ENCODE results near the gene BAZ2B.
"Not testable (repeated sequence)": the region's sequence is repeated elsewhere in the genome, so short reads cannot be mapped to it uniquely, and the experiment has no call there.

The BAZ2B gene

DNA sequence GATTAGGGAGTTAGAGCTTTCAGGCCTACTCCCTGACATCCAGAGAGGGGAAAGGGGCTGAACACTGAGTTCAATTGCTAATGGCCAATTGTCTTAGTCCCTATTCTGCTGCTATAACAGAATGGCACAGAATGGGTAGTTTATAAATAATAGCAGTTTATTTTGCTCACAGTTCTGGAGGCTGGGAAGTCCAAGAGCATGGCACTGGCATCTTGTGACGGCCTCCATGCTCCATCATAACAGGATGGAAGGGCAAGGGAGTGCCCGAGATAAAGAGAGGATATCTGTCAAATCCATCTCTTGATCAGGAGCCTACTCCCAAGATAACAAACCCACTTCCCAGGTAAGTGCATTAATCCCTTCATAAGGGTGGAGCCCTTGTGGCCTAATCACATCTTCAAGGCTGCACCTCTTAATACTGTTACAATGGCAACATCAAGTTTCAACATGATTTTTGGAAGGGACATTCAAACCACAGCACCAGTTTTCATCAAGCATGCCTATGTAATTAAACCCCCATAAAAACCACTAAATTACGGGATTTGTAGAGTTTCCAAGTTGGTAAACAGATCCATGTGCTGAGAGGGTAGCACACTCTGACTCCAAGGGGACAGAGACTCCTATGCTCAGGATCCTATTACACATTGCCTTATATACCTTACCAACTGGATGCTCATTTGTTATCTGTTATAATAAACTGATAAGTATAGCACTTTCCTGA lies 44.6 kb downstream of the BAZ2B start:
- no peak for DNase-seq

DNA sequence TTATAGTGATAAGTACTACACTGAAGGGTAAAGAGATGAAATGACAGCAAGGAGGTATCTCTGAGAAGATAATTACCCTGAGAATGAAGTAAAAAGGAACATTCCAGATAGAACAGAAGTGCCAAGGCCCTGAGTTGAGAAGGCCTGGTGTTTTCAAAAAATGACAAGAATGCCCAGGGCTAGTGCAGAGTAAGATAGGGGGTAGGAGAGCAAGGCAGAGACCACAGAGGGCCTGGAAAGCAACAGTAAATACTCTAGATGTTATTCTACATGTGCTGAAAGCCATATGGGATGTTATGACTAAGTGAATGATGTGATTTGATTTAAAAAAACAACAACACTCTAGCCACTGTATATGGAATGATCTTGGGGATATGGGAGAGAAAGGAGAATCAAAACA lies 52.3 kb downstream of the BAZ2B start:
- no peak for DNase-seq

DNA sequence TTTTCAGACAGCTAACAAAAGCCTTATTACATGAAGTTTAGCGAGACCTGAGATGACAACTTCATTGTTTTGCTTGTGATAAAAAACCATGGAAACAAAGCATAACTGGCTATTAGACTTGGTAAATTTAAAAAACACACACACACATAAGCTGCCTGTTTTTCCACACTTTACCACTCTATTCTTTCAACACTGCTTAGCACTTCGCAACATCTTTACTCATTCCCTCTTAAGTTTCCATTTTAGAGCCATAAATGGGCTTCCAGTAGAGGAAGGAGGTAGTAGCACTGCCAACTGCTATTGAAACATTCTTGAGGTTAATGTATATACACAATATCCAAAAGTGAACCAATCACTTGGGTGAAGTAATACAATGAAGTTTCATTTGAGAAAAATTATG lies 54.1 kb downstream of the BAZ2B start:
- DNase-seq, result no peak

DNA sequence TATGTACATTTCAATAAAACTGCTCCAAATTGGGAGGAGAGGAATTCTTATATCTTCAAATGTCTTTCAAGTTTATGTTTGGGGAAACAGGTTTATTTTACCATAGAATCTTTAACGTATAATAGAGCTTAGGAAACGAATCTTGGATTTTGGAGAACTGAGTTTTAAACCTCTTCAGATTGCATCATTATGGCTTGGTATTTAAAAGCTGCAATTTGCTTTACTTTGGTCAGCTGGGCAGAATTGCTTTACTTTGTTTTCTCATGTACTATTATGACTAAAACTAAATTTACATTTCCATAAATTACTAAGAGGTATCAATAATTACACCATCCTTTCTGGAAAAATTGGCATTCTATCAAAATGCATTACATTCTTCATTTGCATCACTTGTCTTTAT lies 54.6 kb downstream of the BAZ2B start:
- no peak for DNase-seq

DNA sequence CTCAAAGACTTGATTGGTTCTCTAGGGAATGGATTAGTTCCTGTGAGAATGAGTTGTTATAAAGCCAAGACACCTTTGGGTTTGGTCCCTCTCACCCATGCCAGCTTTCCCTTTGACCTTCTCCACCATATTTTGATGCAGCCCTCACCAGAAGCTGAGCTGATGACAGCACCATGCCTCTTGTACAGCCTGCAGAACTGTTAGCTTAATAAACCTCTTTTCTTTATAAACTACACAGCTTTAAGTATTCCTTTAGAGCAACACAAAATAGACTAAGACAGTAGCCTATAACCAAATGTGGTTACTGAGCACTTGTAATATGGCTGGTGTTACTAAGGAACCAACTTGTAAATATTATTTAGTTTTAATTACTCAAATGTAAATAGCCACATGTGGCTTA lies 55.1 kb downstream of the BAZ2B start:
- DNase-seq, result no peak

GRCh38 chr2:159559034-159559433 lies 57.3 kb downstream of the BAZ2B start:
- DNase-seq, result no peak

DNA sequence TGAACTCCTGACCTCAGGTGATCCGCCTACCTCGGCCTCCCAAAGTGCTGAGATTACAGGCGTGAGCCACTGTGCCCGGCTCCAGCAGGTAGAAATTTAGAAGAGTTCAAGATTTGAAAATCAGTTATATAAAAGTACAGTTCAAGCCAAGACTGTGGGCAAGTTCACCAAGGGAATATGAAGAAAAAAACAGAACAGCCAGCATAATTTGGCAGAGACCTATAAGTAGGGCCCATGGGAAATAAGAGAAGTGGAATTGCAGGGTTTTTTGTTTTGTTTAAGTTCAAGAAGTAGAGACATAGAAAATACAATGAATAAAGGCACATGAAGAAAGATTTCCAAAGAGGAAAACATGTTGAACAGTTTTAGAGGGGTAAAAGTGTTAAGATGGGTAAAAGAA lies 57.9 kb downstream of the BAZ2B start:
- DNase-seq, result no peak

GRCh38 chr2:159557437-159558034 lies 58.8 kb downstream of the BAZ2B start:
- DNase-seq, result no peak

DNA sequence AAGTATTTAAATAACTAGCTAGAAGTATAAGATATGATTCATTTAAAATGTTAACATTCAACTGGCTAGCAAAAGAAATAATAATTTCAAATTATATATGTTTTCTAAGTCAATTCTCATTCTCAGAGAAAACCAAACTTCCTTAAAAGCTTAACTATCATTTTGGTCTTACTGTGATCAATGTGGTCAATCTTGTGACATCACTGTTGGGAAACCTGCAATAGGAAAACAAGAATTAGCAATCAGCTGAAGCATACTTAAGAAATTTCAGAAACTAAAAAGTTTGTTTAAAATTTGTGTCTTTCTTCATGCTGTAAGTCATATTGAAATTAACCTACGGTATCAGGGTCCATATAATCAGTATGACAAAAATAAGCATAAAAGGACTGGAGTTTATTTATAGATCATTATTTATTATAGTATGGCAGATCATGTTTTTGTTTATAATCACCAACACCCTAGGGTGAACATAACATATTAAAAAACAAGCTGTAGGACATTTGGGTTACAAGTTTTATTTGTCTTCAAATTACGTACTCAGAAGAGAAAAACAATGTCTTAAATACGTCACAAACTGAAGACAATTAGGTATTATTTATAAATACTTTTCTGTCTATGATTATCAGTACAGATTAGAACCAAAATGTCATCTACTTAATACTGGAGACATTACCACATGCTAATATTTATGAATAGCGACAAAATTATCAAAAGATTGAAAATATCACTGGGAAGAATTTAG lies 60.5 kb downstream of the BAZ2B start:
- no peak for DNase-seq

DNA sequence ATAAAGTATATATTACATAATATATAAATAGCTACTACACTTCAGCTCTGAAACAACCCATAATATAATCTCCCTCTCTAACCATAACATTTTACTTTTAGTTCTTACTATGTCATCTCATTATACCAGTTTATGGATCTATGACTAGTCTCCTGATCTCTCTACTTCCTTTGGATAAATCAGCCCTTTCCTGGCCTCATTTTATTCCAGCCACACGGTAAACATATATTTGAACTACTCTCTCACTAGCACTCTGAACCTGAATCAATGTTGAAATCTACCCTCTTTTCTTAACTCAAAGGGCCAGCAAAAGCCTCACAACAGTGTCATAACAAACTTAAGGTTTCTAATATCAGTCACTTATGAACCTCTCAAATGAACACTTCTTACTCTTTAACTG lies 62.6 kb downstream of the BAZ2B start:
- DNase-seq, result no peak

GRCh38 chr2:159551806-159552205 lies 64.5 kb downstream of the BAZ2B start:
- DNase-seq, result no peak

DNA sequence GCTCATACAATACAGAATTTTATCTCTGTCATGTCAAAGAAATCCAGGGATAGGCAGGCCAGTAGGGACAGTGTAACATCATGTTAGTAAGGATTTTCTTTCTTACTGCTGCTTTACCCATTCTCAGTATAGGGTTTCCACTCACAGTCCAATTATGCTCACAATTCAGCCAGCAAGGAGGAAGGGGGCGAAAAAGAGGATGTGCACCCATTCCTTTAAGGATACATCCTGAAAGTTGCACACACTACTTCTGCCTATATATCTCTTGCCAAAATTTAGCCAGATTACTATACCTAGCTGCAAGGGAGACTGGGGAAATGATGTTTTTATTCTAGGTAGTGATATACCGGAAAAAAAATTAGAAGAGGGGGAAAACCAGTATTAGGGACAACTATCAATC lies 66.1 kb downstream of the BAZ2B start:
- no peak for DNase-seq

DNA sequence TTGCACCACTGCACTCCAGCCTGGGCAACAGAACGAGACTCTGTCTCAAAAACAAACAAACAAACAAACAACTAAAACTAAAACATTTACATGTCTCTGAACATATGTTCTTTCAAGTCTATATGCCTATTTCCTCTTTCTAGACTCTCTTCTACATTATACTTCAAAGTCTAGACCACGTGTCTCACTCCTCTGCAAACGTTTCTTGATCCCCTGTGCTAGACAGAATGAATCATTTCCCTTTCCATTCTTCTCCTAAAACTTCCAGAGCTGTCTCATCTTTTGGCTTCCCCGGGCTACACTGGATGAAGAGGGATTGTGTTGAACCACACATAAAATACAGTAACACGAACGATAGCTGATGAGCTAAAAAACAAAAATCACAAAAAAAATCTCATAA lies 67.1 kb downstream of the BAZ2B start:
- no peak for DNase-seq

DNA sequence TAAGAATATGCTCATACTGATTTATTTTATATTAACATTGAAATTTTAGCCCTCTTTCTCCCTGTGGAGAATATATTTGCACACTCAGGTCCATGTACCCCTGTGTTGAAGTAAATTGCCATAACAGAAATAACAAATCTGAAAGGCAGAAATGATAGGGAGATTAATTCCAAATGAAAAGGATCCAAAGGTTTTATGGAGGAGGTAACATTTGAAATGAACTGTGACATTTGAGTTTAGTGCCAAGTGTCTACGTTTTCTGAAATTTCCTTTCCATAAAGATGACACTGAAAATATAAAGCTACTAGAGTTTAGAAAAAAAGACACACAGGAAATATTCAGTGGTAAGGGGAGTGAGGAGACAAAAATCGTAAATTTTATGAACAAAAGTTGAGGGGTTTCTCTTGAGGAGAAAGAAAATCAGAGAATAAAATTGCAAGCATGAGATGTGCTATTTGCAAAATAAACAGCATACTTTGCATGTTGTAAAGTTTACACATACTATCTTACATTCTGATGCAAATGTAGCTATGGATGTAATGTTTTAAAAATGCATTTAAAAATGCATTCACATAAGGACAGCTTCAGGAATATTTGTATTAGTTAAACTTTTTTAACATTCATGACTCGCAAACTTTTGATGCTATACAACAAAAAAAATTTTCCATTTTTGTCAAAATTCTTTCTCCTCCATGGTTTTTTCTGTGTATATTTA lies 69.5 kb downstream of the BAZ2B start:
- no peak for DNase-seq

DNA sequence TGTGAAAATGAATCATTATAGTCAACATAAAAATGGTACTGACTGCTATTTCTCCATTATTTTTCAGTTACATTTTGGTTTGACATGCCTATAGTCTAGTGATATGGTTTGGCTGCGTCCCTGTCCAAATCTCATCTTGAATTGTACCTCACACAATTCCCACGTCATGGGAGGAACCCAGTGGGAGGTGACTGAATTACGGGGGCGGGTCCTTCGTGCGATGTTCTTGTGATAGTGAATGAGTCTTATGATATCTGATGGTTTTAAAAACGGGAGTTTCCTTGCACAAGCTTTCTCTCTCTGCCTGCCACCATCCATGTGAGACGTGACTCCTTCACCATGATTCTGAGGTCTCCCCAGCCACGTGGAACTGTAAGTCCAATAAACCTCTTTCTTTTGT lies 70.3 kb downstream of the BAZ2B start:
- no peak for DNase-seq

DNA sequence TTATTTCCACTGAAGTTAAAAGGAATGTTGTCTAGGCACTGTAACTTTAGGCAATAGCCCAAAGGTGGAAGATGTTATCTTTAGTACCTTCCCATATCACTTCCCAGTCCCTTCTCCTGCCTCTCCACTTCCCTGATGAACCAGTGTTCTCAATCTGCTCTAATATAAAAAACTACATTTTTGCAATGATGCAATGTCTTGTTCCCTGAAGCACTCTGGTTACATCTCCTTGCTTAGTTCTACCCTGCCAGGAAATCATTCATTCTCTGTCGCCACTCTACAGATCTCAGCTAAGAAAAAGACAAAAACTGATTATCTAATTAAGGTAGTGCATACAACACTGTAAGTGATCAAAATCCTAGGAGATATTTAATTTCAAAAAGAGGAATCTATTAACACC lies 71.3 kb downstream of the BAZ2B start:
- DNase-seq, result no peak

GRCh38 chr2:159542101-159542500 lies 74.2 kb downstream of the BAZ2B start:
- DNase-seq, result no peak

GRCh38 chr2:159539701-159540100 lies 76.6 kb downstream of the BAZ2B start:
- no peak for DNase-seq

- DNase-seq, result no peak
Observed at GRCh38 chr2:159538801-159539200, 77.5 kb downstream of the BAZ2B start.

GRCh38 chr2:159535261-159535660 lies 81.1 kb downstream of the BAZ2B start:
- not testable (repeated sequence) for DNase-seq

DNA sequence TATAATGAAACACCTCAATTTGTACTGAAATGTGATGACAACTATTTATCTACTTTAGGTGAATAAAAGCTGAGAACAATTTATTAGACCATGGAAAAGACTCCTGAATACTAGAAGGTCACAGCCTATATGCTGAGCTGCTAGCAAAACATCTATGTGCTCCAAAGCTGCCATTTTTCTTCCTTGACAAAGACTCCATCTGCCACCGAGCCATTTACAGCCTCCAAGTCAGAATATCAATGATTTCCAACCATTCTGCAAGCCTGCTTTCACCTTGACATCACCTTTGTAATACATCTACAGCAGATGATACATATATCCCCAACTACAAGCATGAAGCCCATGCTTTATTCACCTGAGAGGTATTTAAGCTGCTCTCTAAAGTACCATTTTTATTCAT lies 84.9 kb downstream of the BAZ2B start:
- no peak for DNase-seq

DNA sequence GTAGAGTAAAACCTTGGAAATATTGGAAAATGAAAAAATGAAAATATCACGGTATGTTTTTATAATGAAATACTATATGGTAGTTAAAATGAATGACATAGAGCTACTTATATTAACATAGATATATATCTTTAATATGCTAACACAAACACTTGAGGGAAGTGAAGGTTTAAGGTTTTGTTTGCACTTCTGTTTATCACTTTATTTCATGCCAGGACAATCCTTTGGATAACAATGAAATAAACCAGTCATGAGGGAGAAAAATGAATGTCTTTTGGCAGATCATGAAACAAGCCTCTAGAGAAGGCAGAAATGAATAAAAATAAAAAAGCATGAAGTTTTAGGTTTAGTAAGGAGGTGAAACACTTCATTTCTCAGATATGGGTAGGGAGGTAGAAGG lies 89.9 kb downstream of the BAZ2B start:
- DNase-seq, result no peak

DNA sequence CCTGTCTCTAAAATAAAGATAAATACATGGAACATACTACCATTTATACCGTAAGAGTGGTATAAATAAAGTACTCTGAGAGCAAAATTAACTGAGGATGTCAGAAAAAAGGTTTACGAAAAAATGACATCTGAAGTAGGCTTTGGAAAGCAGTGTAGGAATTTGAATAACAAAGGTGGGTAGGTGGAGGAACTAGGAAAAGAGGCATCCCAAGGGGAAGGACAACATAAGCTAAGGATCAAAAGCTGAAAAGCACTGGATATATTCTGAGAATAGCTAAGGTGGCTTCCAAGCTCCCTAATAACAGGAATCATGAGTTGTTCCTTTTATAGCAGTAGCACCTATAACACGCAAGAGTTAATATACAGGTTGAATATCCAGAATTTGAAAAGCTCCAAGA lies 91.3 kb downstream of the BAZ2B start:
- no peak for DNase-seq

DNA sequence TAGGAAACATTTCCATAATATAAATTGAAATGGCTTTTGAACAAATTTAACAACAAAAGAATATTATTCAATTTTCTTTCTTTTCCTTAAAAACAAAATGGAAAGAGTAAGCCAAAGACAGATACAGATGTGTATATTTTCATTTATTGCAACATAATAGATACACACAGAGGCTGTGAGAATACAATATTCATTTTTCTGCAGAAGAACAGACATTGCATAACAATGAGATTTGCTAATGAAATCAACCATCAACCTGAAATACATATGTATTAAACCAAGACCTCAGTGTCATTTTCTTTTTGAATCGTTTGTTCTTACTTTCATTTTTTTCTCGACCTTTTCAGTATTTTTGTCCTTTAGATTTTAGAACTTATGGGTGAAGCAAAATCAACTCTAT lies 95.1 kb downstream of the BAZ2B start:
- DNase-seq, result no peak

Data from NCI-H1048 (cell line).